ENCODE results near the gene RECQL5.

The RECQL5 gene

GRCh38 chr17:75633486-75634375 lies 33.2 kb downstream of the RECQL5 start:
- DNase-seq (ENCODE audit: low read depth in 2 of 2) = peak; percentile 32 to 36

GRCh38 chr17:75632863-75633485 lies 34.0 kb downstream of the RECQL5 start, which contains the start of gene SMIM5:
SMIM5 (plus strand) TSS chr17:75633434; CDS start chr17:75640202, 6,768 bp downstream.
- peak; percentile 75 to 86 for DNase-seq (ENCODE audit: low read depth in 2 of 2)

GRCh38 chr17:75632428-75632827 lies 34.5 kb downstream of the RECQL5 start:
- DNase-seq (ENCODE audit: low read depth in 2 of 2) = no peak

GRCh38 chr17:75631353-75631752 lies 35.6 kb downstream of the RECQL5 start:
- DNase-seq (ENCODE audit: low read depth in 2 of 2) = no peak

GRCh38 chr17:75630071-75630917 lies 36.7 kb downstream of the RECQL5 start:
- DNase-seq (ENCODE audit: low read depth in 2 of 2) = no peak

GRCh38 chr17:75629157-75629556 lies 37.8 kb downstream of the RECQL5 start:
- DNase-seq (ENCODE audit: low read depth in 2 of 2) = no peak

GRCh38 chr17:75628425-75628824 lies 38.5 kb downstream of the RECQL5 start:
- no peak for DNase-seq (ENCODE audit: low read depth in 2 of 2)

- DNase-seq (ENCODE audit: low read depth in 2 of 2) = no peak
Measured at GRCh38 chr17:75627094-75627493, 39.9 kb downstream of the RECQL5 start.

GRCh38 chr17:75626496-75627038 lies 40.4 kb downstream of the RECQL5 start:
- DNase-seq (ENCODE audit: low read depth in 2 of 2) = no peak

- DNase-seq (ENCODE audit: low read depth in 2 of 2) = peak in 1 of 2 donors; percentile 12
Measured at GRCh38 chr17:75625813-75626486, 41.0 kb downstream of the RECQL5 start.

- DNase-seq (ENCODE audit: low read depth in 2 of 2) = no peak
Measured at GRCh38 chr17:75624714-75625345, 42.1 kb downstream of the RECQL5 start.

GRCh38 chr17:75624021-75624420 lies 42.9 kb downstream of the RECQL5 start:
- DNase-seq (ENCODE audit: low read depth in 2 of 2) = no peak

- DNase-seq (ENCODE audit: low read depth in 2 of 2) = no peak
Measured at GRCh38 chr17:75623386-75623785, 43.6 kb downstream of the RECQL5 start.

GRCh38 chr17:75622771-75623273 lies 44.1 kb downstream of the RECQL5 start:
- DNase-seq (ENCODE audit: low read depth in 2 of 2) = no peak

- no peak for DNase-seq (ENCODE audit: low read depth in 2 of 2)
Measured at GRCh38 chr17:75622076-75622475, 44.9 kb downstream of the RECQL5 start.

- no peak for DNase-seq (ENCODE audit: low read depth in 2 of 2)
Measured at GRCh38 chr17:75621489-75621888, 45.5 kb downstream of the RECQL5 start.

- DNase-seq (ENCODE audit: low read depth in 2 of 2) = peak; percentile 19 to 28
Measured at GRCh38 chr17:75619506-75620431, 47.2 kb downstream of the RECQL5 start.

- no peak for DNase-seq (ENCODE audit: low read depth in 2 of 2)
Measured at GRCh38 chr17:75617675-75618074, 49.3 kb downstream of the RECQL5 start.

- DNase-seq (ENCODE audit: low read depth in 2 of 2) = no peak
Measured at GRCh38 chr17:75617218-75617617, 49.7 kb downstream of the RECQL5 start.
